ENCODE results near the gene SHANK3.

SHANK3 gene

DNA sequence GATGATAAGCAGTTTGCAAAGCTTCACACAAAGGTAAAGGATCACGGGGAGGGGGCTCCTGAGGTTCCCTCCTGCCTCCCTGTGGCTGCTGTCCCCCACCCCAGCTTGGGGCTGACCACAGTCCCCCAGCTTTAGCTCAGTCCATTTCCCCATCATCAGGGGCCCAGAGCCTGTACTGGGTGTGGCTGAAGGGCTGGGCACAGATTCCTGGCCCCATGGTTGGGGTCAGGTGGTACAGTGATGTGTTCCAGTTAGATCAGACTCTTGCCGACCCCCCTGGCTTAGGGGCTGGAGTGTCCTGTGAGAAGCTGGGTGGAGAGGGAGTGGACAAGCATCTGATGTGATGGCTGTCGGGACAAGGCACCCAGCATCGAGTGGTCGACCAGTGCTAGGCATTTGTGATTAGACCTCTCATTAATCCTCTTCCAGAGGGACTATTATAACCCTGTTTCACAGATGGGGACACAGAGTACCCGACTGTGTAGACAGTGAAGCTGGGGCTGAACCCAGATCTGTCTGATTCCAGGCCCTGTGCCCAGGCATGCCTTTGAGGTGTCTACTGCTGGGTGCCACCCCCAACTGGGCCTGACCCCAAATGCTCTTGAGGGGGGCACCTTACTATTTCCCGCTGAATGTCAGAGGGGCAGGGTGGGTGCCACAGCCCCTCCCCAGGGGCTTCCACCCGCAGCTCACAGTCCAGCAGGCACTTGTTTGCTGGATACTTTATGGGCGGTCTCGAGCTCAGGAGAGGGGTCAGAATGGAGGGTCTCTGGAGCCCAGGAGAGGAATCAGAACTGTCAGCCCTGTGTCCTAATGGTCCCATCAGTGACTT is 4.3 kb downstream of the SHANK3 start:
- in situ Hi-C loops (cut with HindIII; ENCODE audit: low sequenced_read_pairs): no loop called here

DNA sequence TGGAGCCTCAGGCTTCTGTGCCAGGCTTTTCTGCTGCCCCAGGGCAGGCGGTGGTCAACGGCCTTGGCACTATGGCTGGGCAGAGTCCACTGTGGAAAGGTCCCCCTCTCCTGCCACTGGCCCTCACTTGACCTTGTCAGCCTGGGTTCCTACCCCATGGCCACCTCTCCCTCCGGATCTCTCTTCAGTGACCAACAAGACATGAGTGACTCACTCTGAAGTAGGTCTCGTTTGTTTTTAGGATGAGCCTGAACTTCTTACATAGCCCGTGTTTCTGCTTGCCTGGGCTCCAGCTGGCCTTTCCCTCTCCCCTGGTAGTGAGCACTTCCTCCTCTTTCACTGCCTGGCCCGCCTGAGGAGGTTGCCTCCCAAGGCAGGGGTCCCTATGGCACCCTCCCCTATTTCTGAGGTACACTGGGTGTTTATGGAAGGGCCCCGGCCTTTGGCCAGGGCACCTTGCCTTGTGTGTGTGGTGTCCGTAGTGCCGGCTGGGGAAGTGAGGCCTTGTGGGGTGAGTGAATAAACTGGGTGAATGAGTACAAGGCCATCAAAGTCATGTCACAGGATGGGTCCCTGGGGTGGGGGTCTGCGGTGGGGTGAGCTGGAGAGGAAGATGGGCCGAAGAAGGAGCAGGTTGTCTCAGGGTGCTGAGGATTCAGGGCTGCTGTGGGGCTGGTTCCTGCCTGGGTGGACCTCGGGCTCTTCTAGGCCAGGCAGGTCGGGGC is 5.0 kb downstream of the SHANK3 start:
- in situ Hi-C loops (cut with HindIII; ENCODE audit: low sequenced_read_pairs): no loop called here

DNA sequence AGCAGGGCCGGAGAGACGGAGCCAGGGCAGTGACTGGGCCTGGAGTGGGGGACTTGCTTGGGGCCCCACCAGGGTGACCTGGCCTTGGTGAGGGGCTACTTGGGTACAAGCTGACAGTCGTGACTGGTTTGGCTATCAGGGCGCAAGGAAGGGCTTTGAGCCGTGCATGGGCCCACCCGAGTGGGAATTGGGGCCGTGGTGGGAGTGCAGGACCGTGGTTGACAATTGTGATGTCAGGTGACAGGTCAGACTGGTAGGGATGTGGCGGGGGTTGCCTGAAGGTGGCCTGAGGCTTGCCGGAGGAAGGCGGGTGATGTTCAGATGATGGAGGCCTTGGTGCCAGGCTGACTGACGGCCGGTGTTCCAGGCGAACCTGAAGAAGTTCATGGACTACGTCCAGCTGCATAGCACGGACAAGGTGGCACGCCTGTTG is 5.6 kb downstream of the SHANK3 start:
- in situ Hi-C loops (cut with HindIII; ENCODE audit: low sequenced_read_pairs): no loop called here

DNA sequence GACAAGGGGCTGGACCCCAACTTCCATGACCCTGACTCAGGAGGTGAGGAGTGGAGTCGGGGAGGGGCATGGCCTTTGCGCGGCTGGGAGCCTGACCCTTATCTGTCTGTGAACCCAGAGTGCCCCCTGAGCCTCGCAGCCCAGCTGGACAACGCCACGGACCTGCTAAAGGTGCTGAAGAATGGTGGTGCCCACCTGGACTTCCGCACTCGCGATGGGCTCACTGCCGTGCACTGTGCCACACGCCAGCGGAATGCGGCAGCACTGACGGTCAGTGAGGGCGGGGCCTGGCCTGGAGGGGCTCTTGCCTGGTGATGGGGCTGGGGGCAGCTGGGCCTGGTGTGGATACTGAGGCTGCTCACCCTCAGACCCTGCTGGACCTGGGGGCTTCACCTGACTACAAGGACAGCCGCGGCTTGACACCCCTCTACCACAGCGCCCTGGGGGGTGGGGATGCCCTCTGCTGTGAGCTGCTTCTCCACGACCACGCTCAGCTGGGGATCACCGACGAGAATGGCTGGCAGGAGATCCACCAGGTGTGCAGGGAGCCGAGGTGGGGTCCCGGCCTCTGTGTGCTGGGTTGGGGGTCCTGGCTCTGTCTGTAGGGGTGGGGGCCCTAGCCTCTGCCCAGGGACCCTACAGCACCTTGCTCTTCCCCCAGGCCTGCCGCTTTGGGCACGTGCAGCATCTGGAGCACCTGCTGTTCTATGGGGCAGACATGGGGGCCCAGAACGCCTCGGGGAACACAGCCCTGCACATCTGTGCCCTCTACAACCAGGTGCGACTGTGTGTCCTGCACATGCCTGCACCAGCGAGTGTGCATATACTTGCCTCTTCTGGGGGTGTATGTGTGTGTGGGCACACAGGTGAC is 6.3 kb downstream of the SHANK3 start:
- in situ Hi-C loops (cut with HindIII; ENCODE audit: low sequenced_read_pairs): no loop called here

DNA sequence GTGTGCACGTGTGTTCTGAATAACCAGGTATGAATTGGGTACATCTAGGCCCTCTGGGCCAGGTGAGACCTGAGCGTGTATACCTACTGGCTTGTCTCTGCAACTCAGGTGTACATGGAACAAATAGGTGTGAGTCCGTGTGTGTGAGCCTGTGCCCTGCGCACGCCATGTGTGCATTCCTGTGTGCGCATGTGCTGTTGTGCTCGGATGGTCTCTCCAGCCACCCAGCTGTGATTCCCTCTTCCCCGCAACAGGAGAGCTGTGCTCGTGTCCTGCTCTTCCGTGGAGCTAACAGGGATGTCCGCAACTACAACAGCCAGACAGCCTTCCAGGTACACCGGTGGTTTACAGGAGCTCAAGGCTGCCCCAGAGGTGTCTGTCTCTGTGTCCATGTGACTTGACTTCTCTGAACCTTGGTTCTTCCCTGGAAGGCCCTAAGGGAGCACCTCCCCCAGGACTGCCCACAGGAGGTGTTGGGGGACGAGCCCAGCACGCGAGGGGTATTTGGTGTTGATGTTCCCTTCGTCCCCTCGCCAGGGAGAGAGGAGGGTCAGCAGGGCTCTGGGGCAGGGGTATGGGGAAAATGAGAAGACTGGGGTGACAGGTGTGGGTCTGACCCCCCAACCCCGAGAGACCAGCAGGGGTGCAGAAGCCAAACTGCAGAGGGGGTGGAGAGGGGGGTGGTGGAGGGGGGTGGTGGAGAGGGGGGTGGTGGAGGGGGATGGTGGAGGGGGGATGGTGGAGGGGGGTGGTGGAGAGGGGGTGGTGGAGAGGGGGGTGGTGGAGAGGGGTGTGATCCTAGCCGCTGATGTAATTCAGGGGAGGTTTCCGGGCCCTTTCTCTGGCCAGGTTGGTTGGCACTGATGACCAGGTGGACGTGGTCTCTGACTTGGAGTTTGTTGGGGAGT is 10.7 kb downstream of the SHANK3 start:
- in situ Hi-C loops (cut with HindIII; ENCODE audit: low sequenced_read_pairs): no loop called here

DNA sequence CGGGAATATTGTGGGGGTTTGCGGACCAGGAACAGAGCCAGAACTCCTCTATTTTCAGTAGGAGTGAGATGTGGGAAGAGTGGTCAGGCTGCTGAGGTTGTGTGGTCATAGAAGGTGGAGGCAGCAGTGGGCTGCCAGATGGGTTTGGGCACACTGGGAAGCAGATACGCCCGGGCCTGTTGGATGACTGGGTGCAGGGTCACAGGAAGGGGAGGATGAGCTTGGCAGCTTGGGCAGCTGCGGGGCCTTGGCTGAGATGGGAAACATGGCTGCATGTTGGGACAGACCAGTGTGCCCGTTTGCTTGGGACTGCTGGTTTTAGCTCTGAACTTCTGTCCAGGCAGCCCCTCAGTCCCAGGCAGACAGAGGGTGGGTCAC is 11.4 kb downstream of the SHANK3 start:
- in situ Hi-C loops (cut with HindIII; ENCODE audit: low sequenced_read_pairs): no loop called here

DNA sequence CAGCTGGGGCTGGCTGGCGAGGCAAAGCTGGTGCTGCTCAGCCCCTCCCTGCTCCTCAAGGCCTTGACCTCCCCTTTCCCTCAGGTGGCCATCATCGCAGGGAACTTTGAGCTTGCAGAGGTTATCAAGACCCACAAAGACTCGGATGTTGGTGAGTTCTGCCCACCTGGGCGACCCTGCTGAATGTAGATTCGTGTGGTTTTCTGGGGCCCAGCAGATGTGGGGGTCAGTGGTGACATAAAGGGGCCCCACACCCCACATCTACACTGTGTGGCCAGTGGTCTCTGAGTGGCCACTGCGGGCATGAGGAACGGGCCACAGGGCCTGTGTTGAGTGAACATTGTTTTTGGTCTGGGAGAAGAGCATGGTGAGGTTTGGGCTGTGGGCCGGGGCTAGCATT is 11.9 kb downstream of the SHANK3 start:
- in situ Hi-C loops (cut with HindIII; ENCODE audit: low sequenced_read_pairs): no loop called here

DNA sequence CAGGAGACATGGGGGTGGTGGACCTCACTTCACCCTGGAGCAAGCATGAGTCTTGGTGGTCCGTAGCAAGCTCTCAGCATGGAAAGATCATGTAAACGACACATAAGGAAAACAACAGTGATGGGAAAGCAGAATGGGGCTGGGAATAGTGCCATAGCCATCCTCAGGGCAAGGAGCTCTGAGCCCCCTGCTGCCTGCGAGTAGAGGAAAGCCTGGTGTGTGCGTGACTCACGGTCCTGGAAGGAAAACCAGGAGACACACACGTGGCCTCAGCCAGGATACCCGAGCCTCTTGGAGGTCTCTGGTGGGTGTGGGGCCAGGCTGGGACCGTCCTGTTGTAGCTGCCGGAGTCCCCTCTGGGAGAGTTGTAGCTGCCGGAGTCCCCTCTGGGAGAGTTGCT is 12.4 kb downstream of the SHANK3 start:
- in situ Hi-C loops (cut with HindIII; ENCODE audit: low sequenced_read_pairs): no loop called here

DNA sequence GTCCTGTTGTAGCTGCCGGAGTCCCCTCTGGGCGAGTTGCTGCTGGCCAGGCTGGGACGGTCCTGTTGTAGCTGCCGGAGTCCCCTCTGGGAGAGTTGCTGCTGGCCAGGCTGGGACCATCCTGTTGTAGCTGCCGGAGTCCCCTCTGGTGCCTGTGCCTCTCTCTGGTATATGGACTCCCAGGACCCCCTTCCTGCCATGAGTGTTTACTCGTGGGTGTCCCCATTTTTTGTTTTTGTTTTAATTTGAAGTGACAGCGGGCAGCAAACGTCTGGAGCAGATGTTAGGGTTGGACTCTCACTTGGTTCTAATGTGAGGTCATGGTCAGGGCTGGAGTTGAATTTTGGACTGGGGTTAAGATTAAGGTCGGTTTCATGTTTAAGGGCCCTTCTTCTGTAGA is 14.2 kb downstream of the SHANK3 start:
- in situ Hi-C loops (cut with HindIII; ENCODE audit: low sequenced_read_pairs): no loop called here

DNA sequence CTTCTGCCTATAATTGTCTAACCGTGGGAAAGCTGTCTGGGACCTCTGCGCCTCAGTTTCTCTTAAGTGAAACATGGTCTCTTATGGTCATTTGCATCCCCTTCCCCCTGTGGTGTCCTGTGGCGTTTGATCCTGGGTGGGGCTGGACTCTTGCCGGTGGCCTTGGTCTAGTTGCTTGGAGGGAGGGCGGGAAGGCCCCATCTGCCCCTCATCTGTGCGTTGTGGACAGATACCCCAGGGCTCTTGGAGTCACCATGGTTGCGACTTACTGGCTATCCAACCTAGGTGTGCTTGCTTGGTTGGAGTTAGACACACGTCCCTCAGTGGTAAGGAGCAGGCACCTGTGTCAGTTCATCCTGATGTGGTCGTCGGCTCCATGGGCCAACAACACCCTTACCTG is 15.2 kb downstream of the SHANK3 start:
- in situ Hi-C loops (cut with HindIII; ENCODE audit: low sequenced_read_pairs): no loop called here

DNA sequence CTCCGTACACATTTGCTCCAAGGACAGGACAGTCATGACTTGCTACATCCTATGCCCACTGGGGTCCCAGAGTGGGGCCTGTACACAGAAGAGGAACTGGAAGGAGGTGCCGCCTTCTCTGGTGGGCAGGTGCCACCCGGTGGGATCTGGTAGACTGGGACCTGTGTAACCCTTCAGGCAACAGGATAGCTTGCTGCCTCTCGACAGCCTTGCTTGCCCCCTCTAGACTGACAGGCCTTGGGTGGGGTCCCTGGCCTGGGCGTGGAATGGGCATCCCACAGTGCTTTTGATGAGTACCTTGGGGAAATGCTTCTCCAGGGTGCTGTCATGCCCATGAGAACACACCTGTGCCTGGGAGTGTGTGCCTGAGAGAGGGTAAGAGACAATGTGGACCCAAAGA is 15.8 kb downstream of the SHANK3 start:
- in situ Hi-C loops (cut with HindIII; ENCODE audit: low sequenced_read_pairs): no loop called here

DNA sequence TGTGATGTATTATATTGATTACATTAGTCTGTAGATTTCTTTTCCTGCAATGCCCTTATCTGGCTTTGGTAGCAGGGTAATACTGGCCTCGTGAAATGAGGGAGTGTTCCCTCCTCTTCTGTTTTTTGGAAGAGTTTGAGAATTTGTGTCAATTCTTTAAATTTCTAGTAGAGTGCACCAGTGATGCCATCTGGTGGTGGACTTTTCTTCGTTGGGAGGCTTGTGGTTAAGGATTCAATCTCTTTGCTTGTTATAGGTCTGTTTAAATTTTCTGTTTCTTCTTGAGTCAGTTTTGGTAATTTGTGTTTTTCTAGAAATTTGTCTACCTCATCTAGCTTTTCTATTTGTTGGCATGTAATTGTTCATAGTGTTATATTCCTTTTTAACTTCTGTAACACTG is 18.9 kb downstream of the SHANK3 start:
- in situ Hi-C loops (cut with HindIII; ENCODE audit: low sequenced_read_pairs): no loop called here

DNA sequence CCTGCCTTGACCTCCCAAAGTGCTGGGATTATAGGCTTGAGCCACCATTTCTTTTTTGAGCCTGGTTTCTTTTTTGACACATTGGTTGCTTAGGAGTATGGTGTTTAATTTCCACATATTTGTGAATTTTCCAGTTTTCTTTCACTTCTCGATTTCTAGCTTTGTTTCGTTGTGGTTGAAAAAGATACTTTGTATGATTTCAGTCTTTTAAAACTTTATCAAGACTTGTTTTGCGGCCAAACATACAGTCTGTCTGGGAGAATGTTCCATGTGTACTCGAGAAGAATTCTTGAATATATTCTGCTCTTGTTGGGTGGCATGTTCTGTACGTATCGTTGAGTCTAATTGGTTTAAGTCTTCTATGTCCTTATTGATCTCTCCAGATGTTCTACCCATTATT is 20.8 kb downstream of the SHANK3 start:
- in situ Hi-C loops (cut with HindIII; ENCODE audit: low sequenced_read_pairs): no loop called here

DNA sequence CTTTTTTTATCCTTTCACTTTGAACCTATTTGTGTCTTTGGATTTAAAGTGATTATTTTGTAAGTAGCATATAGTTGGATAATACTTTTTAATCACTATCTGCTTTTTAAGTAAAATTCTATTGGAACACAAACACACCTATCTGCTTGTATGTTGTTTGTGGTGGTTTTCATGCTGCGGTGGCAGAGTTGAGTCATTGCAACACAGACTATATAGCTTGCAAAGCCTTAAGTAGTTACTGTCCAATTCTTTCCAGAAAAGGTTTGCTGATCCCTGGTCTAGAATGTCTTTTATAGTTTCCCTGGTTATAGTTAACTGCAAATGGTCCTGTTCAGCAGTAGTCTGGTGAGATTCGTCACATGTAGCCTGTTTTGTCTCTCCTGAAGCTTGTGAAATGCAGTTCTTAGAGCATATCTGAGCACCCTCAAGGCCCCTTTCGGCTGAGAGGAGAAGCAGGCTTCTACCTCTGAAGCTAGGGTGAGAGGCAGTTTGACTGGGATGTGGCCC is 21.5 kb downstream of the SHANK3 start:
- in situ Hi-C loops (cut with HindIII; ENCODE audit: low sequenced_read_pairs): no loop called here

DNA sequence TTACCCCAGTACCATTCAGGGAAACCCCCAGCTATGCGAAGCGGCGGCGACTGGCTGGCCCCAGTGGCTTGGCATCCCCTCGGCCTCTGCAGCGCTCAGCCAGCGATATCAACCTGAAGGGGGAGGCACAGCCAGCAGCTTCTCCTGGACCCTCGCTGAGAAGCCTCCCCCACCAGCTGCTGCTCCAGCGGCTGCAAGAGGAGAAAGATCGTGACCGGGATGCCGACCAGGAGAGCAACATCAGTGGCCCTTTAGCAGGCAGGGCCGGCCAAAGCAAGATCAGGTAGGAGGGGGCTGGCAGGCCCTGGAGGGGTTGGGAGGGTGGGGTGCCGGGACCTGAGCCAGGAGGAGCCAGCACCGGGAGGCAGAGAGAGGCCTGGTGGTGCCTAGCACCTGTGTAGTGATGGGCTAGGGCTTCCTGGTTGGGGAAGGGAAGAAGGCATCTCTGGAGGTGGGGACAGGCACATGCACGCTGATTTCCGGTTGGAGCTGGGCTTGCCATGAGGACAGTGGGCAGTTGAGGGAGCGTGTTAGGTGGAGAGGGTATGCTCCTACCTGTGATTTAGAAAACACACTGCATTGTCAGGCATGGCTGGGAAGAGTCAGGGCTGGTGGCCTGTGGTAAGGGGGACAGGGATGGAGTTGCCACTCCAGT is 22.3 kb downstream of the SHANK3 start:
- in situ Hi-C loops (cut with HindIII; ENCODE audit: low sequenced_read_pairs): no loop called here

DNA sequence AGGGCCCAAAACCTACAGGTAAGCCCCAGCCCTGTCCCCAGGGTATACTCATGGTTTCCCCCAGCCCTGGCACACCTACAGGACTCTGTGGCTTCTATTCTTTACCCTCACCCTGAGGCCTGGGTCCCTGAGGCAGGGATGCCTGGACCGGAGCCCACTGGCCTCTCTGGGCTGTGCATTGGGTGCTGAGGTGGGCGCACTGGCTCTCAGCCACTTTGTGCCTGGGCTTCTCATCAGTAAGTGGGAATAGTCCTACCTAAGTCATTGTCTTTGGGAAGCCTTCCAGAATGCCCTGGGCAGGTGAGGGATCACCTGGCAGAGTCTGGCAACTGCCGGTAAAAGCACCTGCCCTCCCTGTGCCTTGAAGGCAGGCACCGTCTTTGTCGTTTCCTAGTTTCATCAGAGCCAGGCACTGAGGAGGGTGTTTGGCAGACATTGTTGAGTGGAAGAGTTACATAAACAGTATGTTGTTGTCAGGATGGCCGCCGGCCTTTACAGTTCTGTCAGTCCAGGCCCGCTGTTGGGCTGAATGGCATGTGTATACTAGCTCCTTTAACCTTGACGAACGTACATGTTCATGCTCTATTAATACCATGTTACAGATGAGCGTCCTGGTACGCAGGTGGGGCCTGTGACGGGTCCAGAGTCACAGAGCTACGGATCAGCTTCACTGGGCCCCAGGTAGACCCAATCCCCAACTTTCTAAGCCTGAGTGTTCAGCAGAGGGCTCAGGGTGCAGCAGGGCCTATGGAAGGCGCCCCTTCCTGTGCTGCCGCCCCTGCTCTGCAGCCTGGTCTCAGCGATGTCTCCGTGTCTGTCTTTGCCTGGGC is 23.0 kb downstream of the SHANK3 start:
- in situ Hi-C loops (cut with HindIII; ENCODE audit: low sequenced_read_pairs): no loop called here

DNA sequence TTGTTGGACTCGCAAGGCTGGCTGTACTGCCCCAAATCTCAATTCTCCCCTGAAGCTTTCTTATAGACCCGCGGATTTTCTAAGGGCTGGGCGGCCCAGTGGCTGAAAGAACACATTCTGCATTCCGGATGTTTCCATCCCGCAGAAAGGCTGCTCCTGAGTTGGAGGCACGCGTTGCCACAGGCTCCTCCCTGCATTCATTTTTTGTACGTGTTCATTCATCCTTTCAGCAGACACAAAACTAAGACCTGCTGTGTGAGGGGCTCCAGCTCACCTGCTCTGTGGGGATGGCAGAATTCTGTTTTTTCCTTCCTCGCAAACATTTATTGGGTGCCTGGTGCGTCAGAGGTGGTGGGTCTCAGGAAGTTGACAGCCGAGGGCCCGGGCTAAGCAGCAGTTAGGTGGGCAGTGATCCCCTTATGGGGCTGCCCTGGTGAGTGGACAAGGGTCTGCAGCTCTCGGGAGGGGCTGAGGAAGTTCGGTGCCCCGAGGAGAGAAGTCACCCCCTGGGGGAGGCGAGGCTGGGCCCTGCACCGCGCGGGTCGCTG is 23.7 kb downstream of the SHANK3 start:
- in situ Hi-C loops (cut with HindIII; ENCODE audit: low sequenced_read_pairs): no loop called here

DNA sequence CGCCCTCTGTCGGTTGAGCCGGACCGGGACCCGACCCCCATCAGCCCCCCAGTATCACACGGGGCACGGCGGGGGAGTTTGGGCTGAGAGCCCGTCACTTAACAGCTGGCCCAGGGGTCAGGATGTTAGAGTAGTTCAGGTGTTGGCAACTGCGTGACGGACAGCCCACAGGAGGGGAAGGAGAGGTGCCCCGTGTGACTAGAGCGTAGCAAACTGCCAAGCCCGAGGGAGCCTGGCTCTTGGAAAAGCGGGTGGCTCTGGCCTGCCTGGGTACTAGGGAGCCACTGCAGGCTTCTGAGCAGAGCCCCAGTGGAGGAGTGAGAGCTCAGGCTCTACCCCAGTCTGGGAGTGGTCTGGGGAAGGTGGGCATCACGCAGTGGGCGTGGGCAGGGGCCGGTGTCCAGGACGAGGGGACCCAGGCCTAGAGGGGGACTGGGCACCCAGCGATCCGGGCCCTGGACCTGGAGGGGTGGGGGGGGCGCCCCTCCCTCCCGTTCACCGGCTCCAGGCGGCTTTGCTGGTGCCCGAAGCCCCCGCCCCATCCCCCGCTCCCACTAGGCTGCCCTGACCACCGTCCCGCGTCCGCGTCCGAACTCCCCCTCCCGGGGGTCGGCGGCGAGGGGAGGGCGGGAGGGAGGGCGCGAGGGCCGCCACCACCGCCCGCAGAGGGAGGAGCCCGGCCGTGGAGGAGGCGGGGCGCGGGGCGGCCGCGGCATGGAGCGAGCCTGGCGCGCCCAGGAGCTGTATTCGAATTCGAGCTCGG is 24.4 kb downstream of the SHANK3 start:
- in situ Hi-C loops (cut with HindIII; ENCODE audit: low sequenced_read_pairs): no loop called here
